HCT116 (cell line): ENCODE data around the gene TEN1. TPM values are rescaled to one million over a fixed set of nuclear protein-coding genes. Genes with fewer than 3 reads are reported as not detected.

Experiments used
- ATAC-seq: fragments of 200-7000 bp; cut with Tn5 transposase; 2 replicates; pipeline ENCODE4 v1.9.1; 2020; ENCODE audit warnings: mild to moderate bottlenecking, moderate library complexity
- BruUV-seq: library from RNA; stranded (reverse); fragments of 400-500 nt; replicated peaks from 2 replicates; lab custom pipeline; 2021; lab: Mats Ljungman, UMichigan
- CTCF ChIA-PET: fragments of 300-600 bp; sonication (Branson Sonifier 250); formaldehyde crosslinking; loops from one replicate; lab custom pipeline; 2021; ENCODE audit warnings: antibody characterized with exemption; lab: Charles Lee
- POLR2A ChIA-PET: fragments of 300-600, 350-600 bp; sonication (Branson Sonifier 250); formaldehyde crosslinking; loops from one replicate; lab custom pipeline; 2021; ENCODE audit warnings: antibody characterized with exemption; lab: Charles Lee
- RAD21 ChIA-PET, 2 experiments: fragments of 300-600 bp; sonication (Branson Sonifier 250); formaldehyde crosslinking; loops; one replicate each; lab custom pipeline; 2023; ENCODE audit warnings: low total read pairs in 2 of 2; ENCODE audit not compliant: uncharacterized antibody in 2 of 2, unreplicated experiment in 2 of 2, low non-redundant PET in 1 of 2; lab: Charles Lee
- DNase-seq: peaks from one replicate; pipeline ENCODE4 v3.0.0-alpha.2; 2010; ENCODE audit warnings: low read depth, low spot score
- H2AFZ ChIP-seq: fragments of 200-600 bp; shearing (Covaris generic), sonication (generic); 2 replicates; pipeline ENCODE4 v1.6.1; 2017; ENCODE audit warnings: low read depth, mixed run types, mixed read lengths, antibody characterized with exemption, low read length; ENCODE audit not compliant: poor library complexity, severe bottlenecking
- H3K27ac ChIP-seq: 2 replicates; pipeline ENCODE4 v1.5.1; 2012; ENCODE audit warnings: low read depth, low read length
- H3K27me3 ChIP-seq: fragments of 200-600 bp; sonication (generic); 2 replicates; pipeline ENCODE4 v1.6.1; 2016; ENCODE audit warnings: mixed run types, low read length, mixed read lengths; ENCODE audit not compliant: insufficient read depth
- H3K36me3 ChIP-seq, 2 experiments: fragments of 200-500 bp in 1 of 2; fragments of 200-600 bp in 1 of 2; sonication (Bioruptor generic) in 1 of 2; sonication (generic) in 1 of 2; 2 replicates each; pipeline versions ENCODE4 v1.5.1 to v1.6.1; 2014 to 2016; ENCODE audit warnings: low read length in 2 of 2, inconsistent platforms in 1 of 2, mixed read lengths in 1 of 2, mixed run types in 1 of 2; ENCODE audit not compliant: insufficient read depth in 2 of 2, control insufficient read depth in 1 of 2
- H3K4me1 ChIP-seq, 2 experiments: fragments of 200-600 bp in 1 of 2; sonication (generic) in 1 of 2; 2 replicates each; pipeline versions ENCODE4 v1.5.1 to v1.6.1; 2012 to 2017; ENCODE audit warnings: low read length in 2 of 2, inconsistent platforms in 1 of 2, mild to moderate bottlenecking in 1 of 2, mixed read lengths in 1 of 2, mixed run types in 1 of 2, moderate library complexity in 1 of 2; ENCODE audit not compliant: insufficient read depth in 2 of 2, control insufficient read depth in 1 of 2
- H3K4me2 ChIP-seq: fragments of 200-600 bp; sonication (generic); 2 replicates; pipeline ENCODE4 v1.6.1; 2017; ENCODE audit warnings: mixed run types, low read length, mixed read lengths
- H3K4me3 ChIP-seq, 2 experiments: fragments of 200-600 bp in 1 of 2; sonication (generic) in 1 of 2; replicated peaks in 1 of 2; 2 replicates each; pipeline ENCODE4 v1.5.1; 2011 to 2016; ENCODE audit warnings: low read length in 2 of 2, control low read depth in 1 of 2, low read depth in 1 of 2, mild to moderate bottlenecking in 1 of 2, mixed read lengths in 1 of 2, mixed run types in 1 of 2
- H3K79me2 ChIP-seq: fragments of 200-600 bp; sonication (generic); 2 replicates; pipeline ENCODE4 v1.6.1; 2017; ENCODE audit warnings: mild to moderate bottlenecking, mixed run types, low read length, moderate library complexity, mixed read lengths; ENCODE audit not compliant: insufficient read depth
- H3K9ac ChIP-seq: fragments of 200-600 bp; sonication (generic); 2 replicates; pipeline ENCODE4 v1.6.1; 2016; ENCODE audit warnings: low read length, mixed read lengths
- H3K9me2 ChIP-seq: fragments of 200-600 bp; sonication (generic), shearing (Covaris generic); 2 replicates; pipeline ENCODE4 v1.6.1; 2017; ENCODE audit warnings: mixed run types, mild to moderate bottlenecking, moderate library complexity; ENCODE audit not compliant: insufficient read depth
- H3K9me3 ChIP-seq, 2 experiments: fragments of 200-500 bp in 1 of 2; fragments of 200-600 bp in 1 of 2; sonication (Bioruptor generic) in 1 of 2; sonication (generic) in 1 of 2; 2 replicates each; pipeline ENCODE4 v1.6.1; 2014 to 2017; ENCODE audit warnings: low read length in 2 of 2, mixed read lengths in 2 of 2, inconsistent platforms in 1 of 2, low read depth in 1 of 2, mild to moderate bottlenecking in 1 of 2, mixed run types in 1 of 2, moderate library complexity in 1 of 2; ENCODE audit not compliant: control insufficient read depth in 1 of 2, insufficient read depth in 1 of 2
- H4K20me1 ChIP-seq: fragments of 200-600 bp; sonication (generic), shearing (Covaris generic); 2 replicates; pipeline ENCODE4 v1.6.1; 2017; ENCODE audit warnings: mixed run types, mild to moderate bottlenecking, moderate library complexity; ENCODE audit not compliant: insufficient read depth
- ATF3 ChIP-seq: IDR thresholded peaks from 2 replicates; pipeline ENCODE4 v1.6.1; 2012
- CBX3 ChIP-seq: IDR thresholded peaks from 2 replicates; pipeline ENCODE4 v1.6.1; 2012; ENCODE audit warnings: low read depth
- EGR1 ChIP-seq: IDR thresholded peaks from 2 replicates; pipeline ENCODE4 v1.6.1; 2012; ENCODE audit warnings: low read depth
- EZH2 ChIP-seq: fragments of 200-600 bp; sonication (generic); IDR thresholded peaks from 2 replicates; pipeline ENCODE4 v1.6.1; 2017; ENCODE audit warnings: antibody characterized with exemption, mixed run types
- EZH2phosphoT487 ChIP-seq: fragments of 200-600 bp; IDR thresholded peaks from 2 replicates; pipeline ENCODE4 v1.6.1; 2018; ENCODE audit warnings: antibody characterized with exemption, borderline replicate concordance
- FOSL1 ChIP-seq: IDR thresholded peaks from 2 replicates; pipeline ENCODE4 v1.6.1; 2012; ENCODE audit warnings: low read depth
- JUND ChIP-seq: IDR thresholded peaks from 2 replicates; pipeline ENCODE4 v1.6.1; 2012
- RAD21 ChIP-seq: IDR thresholded peaks from 2 replicates; pipeline ENCODE4 v1.6.1; 2012; ENCODE audit warnings: low read depth, mild to moderate bottlenecking
- SIN3A ChIP-seq: IDR thresholded peaks from 2 replicates; pipeline ENCODE4 v1.6.1; 2012; ENCODE audit warnings: low read depth
- SRF ChIP-seq: IDR thresholded peaks from 2 replicates; pipeline ENCODE4 v1.6.1; 2012; ENCODE audit warnings: low read depth
- YY1 ChIP-seq: IDR thresholded peaks from 2 replicates; pipeline ENCODE4 v1.6.1; 2011; ENCODE audit warnings: low read length, low read depth, moderate library complexity, mild to moderate bottlenecking; ENCODE audit not compliant: insufficient replicate concordance; ENCODE audit errors: extremely low read depth
- ZFX ChIP-seq: fragments of 450-650 bp; IDR thresholded peaks from 2 replicates; pipeline ENCODE4 v1.6.1; 2017
- ZNF274 ChIP-seq: fragments of 200-500 bp; sonication (Bioruptor generic); IDR thresholded peaks from 2 replicates; pipeline ENCODE4 v1.6.1; 2014; ENCODE audit warnings: mild to moderate bottlenecking, low read depth, low read length, inconsistent platforms
- intact Hi-C: fragments of 100-400 bp; cut with micrococcal nuclease; formaldehyde crosslinking; loops from 2 replicates; pipeline ENCODE4 v1.10.0; 2022
- total RNA-seq: library from RNA; stranded (reverse); gene quantifications from one replicate; pipeline ENCODE4 v1.2.1, GENCODE V29; 2021; ENCODE audit not compliant: unreplicated experiment
- TF ChIP-seq, protein P1 (sequence below): IDR thresholded peaks from 2 replicates; pipeline ENCODE4 v1.6.1; 2012; ENCODE audit warnings: low read depth
- TF ChIP-seq, protein P2 (sequence below): IDR thresholded peaks from 2 replicates; pipeline ENCODE4 v1.6.1; 2012

The TEN1 gene
- total RNA-seq, 1 experiment from 2014 or later = 18.5 TPM

- Histone ChIP-seq H3K9me3 (no peaks in the 10 kb centered on the region), H3K4me2 (no peak overlapping the region), H4K20me1 (no peaks in the 10 kb centered on the region), H3K36me3 (peaks cover 23 to 26% of the 10 kb centered on the region in 2 experiments; a peak in 2 of 4 replicates), H3K4me3 (no peak overlapping the region), H3K27me3 (no peaks in the 10 kb centered on the region), H3K4me1 (peaks cover 0 to 13% of the 10 kb centered on the region in 2 experiments; a peak in 2 of 4 replicates), H2AFZ (no peak overlapping the region), H3K27ac (no peak overlapping the region), H3K79me2 (no peaks in the 10 kb centered on the region), H3K9me2 (no peaks in the 10 kb centered on the region), H3K9ac (no peak overlapping the region)
- POLR2A ChIA-PET = interaction anchor here (0.8 kb wide), 1 partner anchor 97 kb away, joined by 3 read pairs; no protein-coding TSS in a partner anchor
- DNase-seq (no peak), ATAC-seq (no peak)
- TF ChIP-seq CBX3 = no peak
- no peak for TF ChIP-seq EZH2phosphoT487
- intact Hi-C loops = no loop called here
- CTCF ChIA-PET = interaction anchor here (0.9 to 7.1 kb wide), 4 partner anchors 9 to 272 kb away, joined by 3 to 68 read pairs (median 6); partner anchors contain the start of gene MRPL38
- no TSS peak for BruUV-seq
- RAD21 ChIA-PET = interaction anchor here in 1 of 2 experiments (0.6 kb wide), 1 partner anchor 498 kb away, joined by 7 read pairs; no protein-coding TSS in a partner anchor
Measured at GRCh38 chr17:76007850-76008165, 28.8 kb downstream of the TEN1 start.

DNA sequence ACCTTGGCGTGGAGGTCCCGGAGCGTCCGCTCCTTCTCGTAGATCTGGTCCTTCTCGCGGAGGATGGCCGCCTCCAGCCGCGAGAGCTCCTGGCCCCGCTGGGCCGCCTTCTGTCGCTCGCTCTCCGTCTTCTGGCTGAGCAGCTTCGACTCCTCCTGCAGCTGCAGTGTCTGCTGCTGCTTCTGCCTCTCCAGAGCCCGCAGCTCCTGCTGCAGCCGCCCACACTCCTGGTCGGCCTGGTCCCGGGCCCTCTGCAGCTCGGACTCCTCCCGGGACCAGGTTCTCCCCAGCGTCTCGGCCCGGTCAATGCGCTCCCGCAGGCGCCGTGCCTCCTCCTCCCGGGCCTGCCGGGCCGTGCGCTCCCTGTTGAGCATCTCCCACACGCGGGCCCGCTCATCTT, 29.2 kb downstream of the TEN1 start:
- H3K4me2 ChIP-seq = no peak overlapping the region
- no peaks in the 10 kb centered on the region for H4K20me1 ChIP-seq
- ChIA-PET RAD21 (interaction anchor here in 1 of 2 experiments (0.6 kb wide), 1 partner anchor 497 kb away, joined by 7 read pairs; no protein-coding TSS in a partner anchor), CTCF (interaction anchor here (0.5 to 7.1 kb wide), 4 partner anchors 9 to 1268 kb away, joined by 3 to 68 read pairs (median 6); partner anchors contain the start of gene MRPL38), POLR2A (interaction anchor here (0.8 kb wide), 1 partner anchor 97 kb away, joined by 3 read pairs; no protein-coding TSS in a partner anchor)
- H3K9me2 ChIP-seq = no peaks in the 10 kb centered on the region
- no peak for DNase-seq
- H3K27ac ChIP-seq = no peak overlapping the region
- no peaks in the 10 kb centered on the region for H3K79me2 ChIP-seq
- peaks cover 23 to 29% of the 10 kb centered on the region in 2 experiments; a peak in 2 of 4 replicates for H3K36me3 ChIP-seq
- no peaks in the 10 kb centered on the region for H3K9me3 ChIP-seq
- no peak overlapping the region for H3K9ac ChIP-seq
- intact Hi-C loops = no loop called here
- no peak for TF ChIP-seq EGR1
- no peak for TF ChIP-seq SRF
- no peak for TF ChIP-seq ZNF274
- TF ChIP-seq, protein P1, sequence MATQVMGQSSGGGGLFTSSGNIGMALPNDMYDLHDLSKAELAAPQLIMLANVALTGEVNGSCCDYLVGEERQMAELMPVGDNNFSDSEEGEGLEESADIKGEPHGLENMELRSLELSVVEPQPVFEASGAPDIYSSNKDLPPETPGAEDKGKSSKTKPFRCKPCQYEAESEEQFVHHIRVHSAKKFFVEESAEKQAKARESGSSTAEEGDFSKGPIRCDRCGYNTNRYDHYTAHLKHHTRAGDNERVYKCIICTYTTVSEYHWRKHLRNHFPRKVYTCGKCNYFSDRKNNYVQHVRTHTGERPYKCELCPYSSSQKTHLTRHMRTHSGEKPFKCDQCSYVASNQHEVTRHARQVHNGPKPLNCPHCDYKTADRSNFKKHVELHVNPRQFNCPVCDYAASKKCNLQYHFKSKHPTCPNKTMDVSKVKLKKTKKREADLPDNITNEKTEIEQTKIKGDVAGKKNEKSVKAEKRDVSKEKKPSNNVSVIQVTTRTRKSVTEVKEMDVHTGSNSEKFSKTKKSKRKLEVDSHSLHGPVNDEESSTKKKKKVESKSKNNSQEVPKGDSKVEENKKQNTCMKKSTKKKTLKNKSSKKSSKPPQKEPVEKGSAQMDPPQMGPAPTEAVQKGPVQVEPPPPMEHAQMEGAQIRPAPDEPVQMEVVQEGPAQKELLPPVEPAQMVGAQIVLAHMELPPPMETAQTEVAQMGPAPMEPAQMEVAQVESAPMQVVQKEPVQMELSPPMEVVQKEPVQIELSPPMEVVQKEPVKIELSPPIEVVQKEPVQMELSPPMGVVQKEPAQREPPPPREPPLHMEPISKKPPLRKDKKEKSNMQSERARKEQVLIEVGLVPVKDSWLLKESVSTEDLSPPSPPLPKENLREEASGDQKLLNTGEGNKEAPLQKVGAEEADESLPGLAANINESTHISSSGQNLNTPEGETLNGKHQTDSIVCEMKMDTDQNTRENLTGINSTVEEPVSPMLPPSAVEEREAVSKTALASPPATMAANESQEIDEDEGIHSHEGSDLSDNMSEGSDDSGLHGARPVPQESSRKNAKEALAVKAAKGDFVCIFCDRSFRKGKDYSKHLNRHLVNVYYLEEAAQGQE = no peak
- TF ChIP-seq JUND = no peak
- no peak for TF ChIP-seq EZH2
- no peak for TF ChIP-seq RAD21
- no peak for TF ChIP-seq CBX3
- no peak for TF ChIP-seq FOSL1
- no peak for TF ChIP-seq ZFX
- TF ChIP-seq, protein P2, sequence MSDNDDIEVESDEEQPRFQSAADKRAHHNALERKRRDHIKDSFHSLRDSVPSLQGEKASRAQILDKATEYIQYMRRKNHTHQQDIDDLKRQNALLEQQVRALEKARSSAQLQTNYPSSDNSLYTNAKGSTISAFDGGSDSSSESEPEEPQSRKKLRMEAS = no peak
- no peak for TF ChIP-seq SIN3A
- TF ChIP-seq YY1 = no peak
- TF ChIP-seq ATF3 = no peak
- H3K27me3 ChIP-seq = no peaks in the 10 kb centered on the region
- no TSS peak for BruUV-seq
- H3K4me1 ChIP-seq = peaks cover 0 to 13% of the 10 kb centered on the region in 2 experiments; a peak in 2 of 4 replicates
- no peak overlapping the region for H2AFZ ChIP-seq
- ATAC-seq = no peak
- H3K4me3 ChIP-seq = no peak overlapping the region
